NT2/D1 (cell line): ENCODE results near the gene DDX27.

Experiments
- SUZ12 ChIP-seq: IDR thresholded peaks from 2 replicates; pipeline ENCODE4 v1.6.1; 2011; ENCODE audit not compliant: insufficient read length, insufficient read depth; ENCODE audit errors: extremely low read depth
- YY1 ChIP-seq: IDR thresholded peaks from 2 replicates; pipeline ENCODE4 v1.6.1; 2011; ENCODE audit not compliant: insufficient read length, insufficient read depth
- ZNF274 ChIP-seq: IDR thresholded peaks from 2 replicates; pipeline ENCODE4 v1.6.1; 2011; ENCODE audit warnings: mild to moderate bottlenecking, low read depth, low read length

GRCh38 chr20:49171909-49172308 is 47.3 kb upstream of the DDX27 start:
- no peak for TF ChIP-seq YY1
- no peak for TF ChIP-seq ZNF274
- no peak for TF ChIP-seq SUZ12
